CD4-positive, alpha-beta T cell treated with Interleukin-6 for 4 hours (primary cell): ENCODE results near the gene TCF19.
"Not testable (repeated sequence)": the region's sequence is repeated elsewhere in the genome, so short reads cannot be mapped to it uniquely, and the experiment has no call there.

ENCODE experiments used
- DNase-seq: peaks from one replicate; pipeline ENCODE4 v3.0.0-alpha.2; 2020; ENCODE audit warnings: mixed read lengths

TCF19 gene

DNA sequence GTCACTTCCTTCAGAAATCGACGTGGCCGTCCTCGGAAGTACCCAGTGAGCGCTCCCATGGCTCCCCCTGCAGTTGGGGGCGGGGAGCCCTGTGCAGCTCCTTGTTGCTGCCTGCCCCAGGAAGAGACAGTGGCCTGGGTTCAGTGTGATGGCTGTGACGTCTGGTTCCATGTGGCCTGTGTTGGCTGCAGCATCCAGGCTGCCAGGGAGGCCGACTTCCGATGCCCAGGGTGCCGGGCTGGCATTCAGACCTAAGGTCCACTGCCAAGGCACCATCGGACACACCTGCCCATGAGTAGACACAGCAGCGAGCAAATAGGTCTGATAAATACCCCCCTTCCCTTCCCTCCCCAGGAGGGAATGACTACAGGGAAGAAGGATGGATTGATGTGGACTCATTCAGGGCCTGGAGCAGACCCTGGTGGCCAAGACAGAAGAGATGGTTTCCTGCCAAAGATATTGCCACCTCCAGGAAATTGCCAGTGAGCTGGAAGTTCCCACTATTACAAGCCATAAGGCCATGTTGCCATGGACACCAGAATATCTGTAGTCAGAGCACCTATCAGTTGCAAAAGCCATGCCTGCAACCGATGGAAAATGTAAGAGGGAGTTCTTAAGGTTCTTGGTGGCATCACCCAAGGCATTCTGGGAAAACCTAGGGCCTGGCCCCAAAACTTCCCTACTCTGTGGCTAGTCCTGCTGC lies 4.2 kb downstream of the TCF19 start:
- no peak for DNase-seq

- no peak for DNase-seq
Observed at GRCh38 chr6:31163922-31164321, 5.5 kb downstream of the TCF19 start.

DNA sequence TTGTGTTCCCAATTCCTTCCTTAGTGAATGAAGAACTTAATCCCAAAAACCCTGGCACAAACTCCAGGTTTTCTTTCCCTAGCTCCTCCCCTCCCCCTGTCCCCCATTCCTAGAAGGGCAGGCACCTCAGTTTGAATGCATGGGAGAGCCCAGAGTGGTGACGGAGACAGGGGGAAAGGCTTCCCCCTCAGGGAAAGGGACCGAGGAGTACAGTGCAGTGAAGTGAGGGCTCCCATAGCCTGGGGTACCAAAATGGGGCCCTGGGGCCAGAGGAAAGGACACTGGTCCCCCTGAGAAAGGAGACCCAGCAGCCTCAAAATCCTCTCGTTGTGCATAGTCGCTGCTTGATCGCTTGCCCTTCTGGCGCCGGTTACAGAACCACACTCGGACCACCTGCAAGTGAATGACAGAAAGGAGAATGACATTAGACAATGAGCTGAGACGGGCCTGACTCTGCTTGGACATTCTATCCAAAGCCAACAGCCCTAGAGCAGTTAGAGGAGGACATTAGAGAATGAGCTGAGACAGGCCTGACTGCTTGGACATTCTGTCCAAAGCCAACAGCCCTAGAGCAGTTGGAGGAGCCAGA lies 6.2 kb downstream of the TCF19 start:
- DNase-seq, result not testable (repeated sequence)

DNA sequence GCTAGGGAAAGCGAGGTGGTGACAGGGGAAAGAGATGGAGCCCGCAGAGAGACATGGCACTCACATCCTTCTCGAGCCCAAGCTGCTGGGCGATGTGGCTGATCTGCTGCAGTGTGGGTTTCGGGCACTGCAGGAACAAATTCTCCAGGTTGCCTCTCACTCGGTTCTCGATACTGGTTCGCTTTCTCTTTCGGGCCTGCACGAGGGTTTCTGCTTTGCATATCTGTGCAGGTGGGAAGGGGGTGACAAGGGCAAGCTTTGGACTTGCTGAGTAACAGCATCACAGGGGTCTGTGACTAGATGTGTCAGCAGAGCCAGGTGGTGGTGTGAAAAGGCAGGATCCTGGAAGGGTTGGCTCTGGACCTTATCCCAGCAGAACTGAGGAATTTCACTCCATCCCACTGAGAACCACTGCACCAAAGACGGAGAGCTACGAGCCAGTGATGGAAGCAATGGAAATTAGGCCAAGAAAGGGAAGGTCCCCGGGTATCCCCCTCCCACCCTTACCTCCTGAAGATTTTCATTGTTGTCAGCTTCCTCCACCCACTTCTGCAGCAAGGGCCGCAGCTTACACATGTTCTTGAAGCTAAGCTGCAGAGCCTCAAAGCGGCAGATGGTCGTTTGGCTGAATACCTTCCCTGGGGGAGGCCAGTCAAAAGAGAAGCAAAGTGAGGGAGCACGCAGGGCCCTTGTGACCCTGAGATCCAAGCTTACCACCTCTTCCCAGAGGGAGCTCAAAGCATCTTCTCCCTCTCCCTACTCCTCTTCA lies 6.9 kb downstream of the TCF19 start:
- DNase-seq, result not testable (repeated sequence)

DNA sequence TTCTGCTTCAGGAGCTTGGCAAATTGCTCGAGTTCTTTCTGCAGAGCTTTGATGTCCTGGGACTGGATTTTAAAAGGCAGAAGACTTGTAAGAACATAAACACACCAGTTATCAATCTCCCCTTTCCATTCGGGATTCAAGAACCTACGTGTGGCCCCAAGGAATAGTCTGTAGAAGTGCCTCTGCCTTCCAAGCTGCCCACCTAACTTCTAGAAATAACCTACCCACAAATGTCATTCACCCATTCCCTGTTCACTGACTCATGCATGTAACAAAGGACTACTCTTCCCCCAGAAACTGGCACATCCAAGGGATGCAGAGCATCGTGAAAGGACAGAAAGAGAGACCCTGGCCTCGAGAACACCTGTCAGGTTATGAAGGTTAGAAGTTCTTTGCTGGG lies 7.6 kb downstream of the TCF19 start:
- no peak for DNase-seq

DNA sequence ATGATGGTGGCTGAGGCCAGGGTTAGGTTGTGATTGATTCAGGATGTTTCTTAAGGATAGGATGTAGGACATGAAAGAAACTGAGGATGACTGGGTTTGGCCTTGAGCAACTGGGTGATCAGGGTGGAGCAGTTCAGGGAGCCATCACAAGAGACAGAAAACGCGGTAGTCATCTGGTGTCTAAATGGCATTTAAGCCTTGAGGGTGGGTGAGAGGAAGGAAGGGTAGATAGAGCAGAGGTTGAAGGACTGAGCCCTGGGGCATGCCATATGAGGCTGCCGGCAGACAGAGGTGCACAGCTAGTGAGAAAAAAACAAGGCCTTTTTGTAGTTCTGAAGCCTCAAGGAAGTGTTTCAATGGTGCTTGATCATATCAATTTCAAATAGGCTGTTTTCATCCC lies 10.2 kb downstream of the TCF19 start:
- DNase-seq, result no peak

GRCh38 chr6:31169123-31169857 lies 10.9 kb downstream of the TCF19 start:
- DNase-seq, result no peak

DNA sequence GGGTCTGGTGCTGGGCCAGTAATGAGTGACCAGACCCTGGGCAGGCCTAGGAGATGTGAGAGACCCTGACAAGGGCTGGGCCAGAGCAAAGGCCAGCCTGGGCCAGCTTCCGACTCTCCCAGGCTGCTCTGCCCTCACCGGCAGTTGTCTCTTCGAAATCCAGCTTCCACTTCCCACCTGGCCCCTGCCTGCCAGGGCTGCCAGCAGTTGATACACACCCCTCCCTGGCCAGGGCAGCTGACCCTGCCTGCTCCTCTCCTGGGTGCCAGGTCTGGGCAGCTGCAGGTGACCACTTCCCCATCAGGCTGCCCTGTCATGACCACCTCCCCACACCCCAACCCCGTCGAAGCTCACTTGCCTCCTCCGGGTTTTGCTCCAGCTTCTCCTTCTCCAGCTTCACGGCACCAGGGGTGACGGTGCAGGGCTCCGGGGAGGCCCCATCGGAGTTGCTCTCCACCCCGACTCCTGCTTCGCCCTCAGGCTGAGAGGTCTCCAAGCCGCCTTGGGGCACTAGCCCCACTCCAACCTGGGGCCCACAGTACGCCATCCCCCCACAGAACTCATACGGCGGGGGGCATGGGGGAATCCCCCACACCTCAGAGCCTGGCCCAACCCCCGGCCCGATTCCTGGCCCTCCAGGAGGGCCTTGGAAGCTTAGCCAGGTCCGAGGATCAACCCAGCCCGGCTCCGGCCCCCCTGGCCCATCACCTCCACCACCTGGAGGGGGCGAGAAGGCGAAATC lies 11.6 kb downstream of the TCF19 start:
- not testable (repeated sequence) for DNase-seq

DNA sequence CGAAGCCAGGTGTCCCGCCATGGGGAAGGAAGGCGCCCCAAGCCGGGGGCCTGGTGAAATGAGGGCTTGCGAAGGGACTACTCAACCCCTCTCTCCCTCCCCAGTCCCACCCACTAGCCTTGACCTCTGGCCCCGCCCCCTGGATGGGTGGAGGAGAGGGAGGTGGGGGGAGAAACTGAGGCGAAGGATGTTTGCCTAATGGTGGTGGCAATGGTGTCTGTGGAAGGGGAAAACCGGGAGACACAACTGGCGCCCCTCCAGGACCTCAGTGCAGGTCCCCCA lies 12.2 kb downstream of the TCF19 start, which contains the start of gene POU5F1:
Gene POU5F1, minus strand, starts transcription at position 83 of the 282 bp plus-strand sequence. Its CDS starts 62 bp downstream, at position 21.
- DNase-seq, result no peak

- no peak for DNase-seq
Observed at GRCh38 chr6:31170987-31171671, 12.7 kb downstream of the TCF19 start.

DNA sequence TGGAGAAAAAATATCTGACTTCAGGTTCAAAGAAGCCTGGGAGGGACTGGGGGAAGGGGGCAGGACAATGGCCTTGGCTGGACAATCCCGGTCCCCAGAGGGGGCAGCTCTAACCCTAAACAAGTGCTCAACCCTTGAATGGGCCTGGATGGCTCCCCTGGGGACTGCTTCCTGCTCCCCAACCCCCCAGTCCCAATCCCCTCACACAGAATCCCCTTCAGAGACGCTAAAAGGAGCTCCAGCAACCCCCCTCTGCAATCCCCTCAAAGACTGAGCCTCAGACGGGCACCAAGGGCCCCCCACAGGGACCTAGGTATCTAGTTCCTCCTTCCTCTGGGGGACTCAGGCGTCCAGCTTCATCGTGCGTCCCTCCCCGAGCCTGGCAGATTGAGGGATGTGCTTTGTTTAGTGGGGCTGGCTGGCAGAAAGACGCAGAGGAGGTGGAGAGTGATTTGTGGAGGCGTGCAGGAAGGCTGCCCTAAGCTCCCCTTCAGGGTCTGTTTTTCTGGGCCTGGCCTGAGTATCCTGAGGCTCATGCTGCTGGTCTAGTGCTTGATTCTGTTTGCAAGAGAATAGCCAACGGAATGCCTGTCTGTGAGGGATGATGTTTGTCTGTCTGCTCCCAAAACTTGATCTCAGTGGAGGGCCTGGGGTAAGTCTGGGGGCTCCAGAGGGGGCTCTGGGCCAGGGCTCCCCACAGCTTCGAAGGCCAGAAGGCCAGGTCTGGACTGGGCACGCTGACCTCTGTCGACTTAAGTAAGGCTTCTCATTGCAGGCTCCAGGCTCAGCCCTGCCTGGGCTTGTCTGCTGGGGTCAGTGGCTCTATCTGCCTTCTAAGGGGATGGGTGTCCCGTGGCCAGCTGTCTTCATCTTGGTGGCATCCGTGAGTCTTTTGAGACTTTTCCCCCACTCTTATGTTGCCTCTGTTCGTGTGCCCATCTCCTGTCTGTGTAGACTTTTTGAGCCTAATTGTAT lies 13.8 kb downstream of the TCF19 start:
- DNase-seq, result no peak

- no peak for DNase-seq
Observed at GRCh38 chr6:31172973-31173384, 14.6 kb downstream of the TCF19 start.

DNA sequence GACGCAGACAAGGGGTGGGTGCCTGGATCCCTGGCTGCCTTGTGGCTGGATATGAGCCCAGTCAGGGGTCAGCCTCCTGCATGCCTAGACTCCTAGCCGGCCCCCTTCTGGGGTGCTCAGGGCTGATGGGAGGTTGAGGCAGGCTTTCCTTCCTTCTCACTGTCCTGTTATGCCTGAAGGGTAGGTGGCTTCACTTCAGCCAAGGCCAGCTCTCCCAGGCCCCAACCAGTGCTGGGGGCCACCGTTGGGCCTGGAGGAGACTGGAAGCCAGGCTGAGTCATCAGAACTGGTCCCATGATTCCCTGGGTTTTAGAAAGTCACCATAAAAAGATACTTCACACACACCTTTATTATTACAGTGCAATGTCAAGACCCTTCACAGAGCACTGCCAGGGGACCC lies 15.0 kb downstream of the TCF19 start:
- DNase-seq, result no peak

DNA sequence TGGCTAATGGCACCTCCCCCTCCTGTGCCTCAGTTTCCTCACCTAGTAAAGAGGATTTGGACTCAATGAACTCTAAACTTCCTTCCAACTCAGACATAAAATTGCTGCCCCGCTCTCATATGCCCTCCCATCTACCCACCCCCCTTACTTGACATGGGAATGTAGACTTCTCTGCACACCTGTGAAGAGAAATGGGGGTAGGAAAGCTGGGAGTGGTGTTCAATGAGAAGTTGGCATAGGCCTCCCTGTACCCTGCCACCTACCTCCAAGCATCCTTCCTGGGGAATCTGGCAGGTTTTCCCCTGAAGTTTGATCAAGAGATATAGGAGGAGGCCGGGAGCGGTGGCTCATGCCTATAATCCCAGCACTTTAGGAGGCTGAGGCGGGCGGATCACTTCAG lies 16.0 kb downstream of the TCF19 start:
- no peak for DNase-seq

DNA sequence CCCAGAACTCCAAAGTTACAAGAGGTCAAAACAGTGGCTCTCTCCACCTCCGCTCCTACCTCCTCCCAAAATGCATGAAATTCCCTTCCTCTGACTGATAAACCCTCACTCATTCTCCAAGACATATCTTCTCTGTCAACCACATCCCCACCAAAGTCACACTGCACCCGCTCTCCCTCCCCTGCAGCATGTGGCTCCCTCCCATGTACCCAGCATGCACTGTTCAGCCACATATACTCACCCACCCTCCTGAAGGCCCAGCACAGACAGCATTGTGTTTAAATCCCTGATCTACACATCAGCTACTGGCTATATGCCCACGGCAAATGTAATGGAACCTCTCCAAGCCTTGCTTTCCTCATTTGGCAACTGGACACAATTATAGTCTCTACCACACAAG lies 17.6 kb downstream of the TCF19 start:
- DNase-seq, result no peak

DNA sequence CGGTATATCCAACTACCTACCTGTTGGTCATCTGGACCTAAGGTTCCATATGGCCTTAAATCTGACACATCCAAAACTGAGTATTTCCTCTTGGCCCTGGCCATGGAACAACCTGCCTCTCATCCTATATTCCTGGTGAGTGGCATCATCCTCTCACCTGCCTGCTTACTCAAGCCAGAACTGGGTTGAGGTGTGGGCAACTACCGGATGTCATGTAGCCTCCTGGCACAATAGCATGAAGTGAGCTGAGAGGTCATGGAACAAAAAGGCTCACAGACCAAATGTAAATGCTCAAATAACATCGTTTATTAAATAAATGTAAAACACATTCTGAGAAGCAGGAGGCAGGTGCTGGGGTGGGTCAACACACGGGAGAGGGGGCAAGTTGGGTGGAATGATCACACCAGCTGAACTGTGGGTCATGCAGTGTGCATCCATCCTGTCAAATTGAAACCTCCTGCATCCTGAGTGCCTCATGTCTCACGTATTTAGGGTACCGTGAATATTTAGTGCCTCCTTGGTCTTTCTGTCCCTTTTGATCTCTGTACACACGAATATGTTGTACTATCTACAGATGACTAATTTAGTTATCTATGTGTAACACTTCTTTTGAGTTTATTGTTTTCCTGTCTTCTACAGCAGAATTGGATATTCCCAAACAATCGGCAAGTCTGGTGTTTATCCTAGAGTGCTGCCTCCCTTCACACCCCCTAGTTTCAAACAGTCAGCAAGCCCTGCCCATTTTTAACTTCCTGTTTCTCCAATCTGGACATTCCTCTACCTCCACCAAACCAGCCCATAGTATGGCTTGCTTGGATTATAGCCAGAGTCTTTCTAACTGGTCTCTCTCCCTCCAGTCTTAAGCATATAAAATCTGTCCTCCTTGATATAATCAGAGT lies 20.0 kb downstream of the TCF19 start:
- no peak for DNase-seq

DNA sequence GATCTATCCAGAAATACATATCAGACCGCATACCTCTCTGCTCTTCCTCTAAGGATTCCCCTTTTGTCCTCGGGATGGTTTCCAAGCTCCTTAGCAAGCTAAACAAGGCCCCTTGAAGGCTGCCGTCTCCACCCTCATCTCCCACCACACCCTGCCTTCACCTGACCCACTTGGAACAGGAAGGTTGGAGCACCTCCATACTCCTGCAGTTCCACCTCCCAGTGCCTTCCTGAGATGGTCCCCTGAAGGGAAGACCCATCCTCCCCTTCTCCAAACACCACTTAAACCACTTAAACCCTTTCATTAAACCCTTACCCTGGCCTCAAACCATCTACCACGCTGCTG lies 20.6 kb downstream of the TCF19 start:
- DNase-seq, result no peak

GRCh38 chr6:31179896-31180295 lies 21.5 kb downstream of the TCF19 start:
- DNase-seq, result no peak

GRCh38 chr6:31180500-31180899 lies 22.1 kb downstream of the TCF19 start:
- DNase-seq, result peak; percentile 75

GRCh38 chr6:31183287-31183686 lies 24.9 kb downstream of the TCF19 start:
- DNase-seq, result not testable (repeated sequence)
